HG03565 (cell line): ENCODE measurements around the gene GPR42.

ENCODE experiments used
- ATAC-seq: cut with Tn5 transposase; IDR thresholded peaks from one replicate; pipeline ENCODE4 v1.9.1; 2021; ENCODE audit warnings: mild to moderate bottlenecking, moderate library complexity; ENCODE audit not compliant: unreplicated experiment

Gene GPR42

GRCh38 chr19:35417713-35418534 lies 47.1 kb downstream of the GPR42 start:
- peak; percentile 40 for ATAC-seq

- ATAC-seq, result no peak
Observed at GRCh38 chr19:35419046-35419445, 48.2 kb downstream of the GPR42 start.

GRCh38 chr19:35419805-35420204 lies 48.9 kb downstream of the GPR42 start:
- ATAC-seq, result no peak

- ATAC-seq, result no peak
Observed at GRCh38 chr19:35421362-35421761, 50.5 kb downstream of the GPR42 start.
